ENCODE measurements around the gene TTLL11. TPM values are rescaled to one million over a fixed set of nuclear protein-coding genes. Genes with fewer than 3 reads are reported as not detected.
A peak's percentile ranks its signal among the peaks of the same experiment; 100 is the strongest.

TTLL11 gene
- total RNA-seq, 1 experiment from 2014 or later = 1.5 TPM

- peak overlapping the region in 1 of 3 experiments; percentile 71; a peak in 1 of 7 replicates for H3K27ac Mint-ChIP-seq
- Histone ChIP-seq H4K91ac (ENCODE audit: insufficient read length, low read depth, low read length) (no peak overlapping the region), H2BK12ac (ENCODE audit: insufficient read length, low read depth, low read length) (no peak overlapping the region), H3K14ac (ENCODE audit: insufficient read depth, low read length) (no peak overlapping the region; the same call in 1 of the 2 replicates), H3K23ac (ENCODE audit: insufficient read length, low read depth, low read length) (no peak overlapping the region), H3K79me2 (ENCODE audit: insufficient read depth, low read length) (no peaks in the 10 kb centered on the region), H3K79me1 (ENCODE audit: insufficient read depth, low read depth, low read length, poor library complexity, severe bottlenecking) (no peaks in the 10 kb centered on the region), H3K9me3 (ENCODE audit: control insufficient read depth, low read depth, low read length) (no peaks in the 10 kb centered on the region), H3K56ac (ENCODE audit: insufficient read length, low read depth, low read length) (no peak overlapping the region), H2BK20ac (ENCODE audit: low read depth, low read length, poor library complexity, severe bottlenecking) (no peak overlapping the region), H3K9ac (ENCODE audit: extremely low read depth, insufficient read length, low read length) (no peak overlapping the region), H4K20me1 (ENCODE audit: control insufficient read depth, insufficient read depth, insufficient read length) (no peaks in the 10 kb centered on the region), H3T11ph (ENCODE audit: low read length) (no peak overlapping the region), H2BK15ac (ENCODE audit: low read depth, low read length) (no peak overlapping the region), H2BK120ac (ENCODE audit: low read depth, low read length, poor library complexity, severe bottlenecking) (no peak overlapping the region), H3K27me3 (ENCODE audit: insufficient read depth, low read length) (no peaks in the 10 kb centered on the region), H2AK5ac (ENCODE audit: insufficient read length, low read length) (no peak overlapping the region), H3K4me1 (ENCODE audit: insufficient read depth, low read length) (peaks cover 7% of the 10 kb centered on the region; the same call in 1 of the 2 replicates), H3K18ac (ENCODE audit: insufficient read length, low read depth, low read length) (no peak overlapping the region), H3K4me2 (ENCODE audit: insufficient read depth, insufficient read length, low read length) (no peak overlapping the region), H3K23me2 (ENCODE audit: insufficient read length, low read depth, low read length, poor library complexity, severe bottlenecking) (no peaks in the 10 kb centered on the region), H3K4ac (ENCODE audit: low read depth, low read length) (no peak overlapping the region), H3K27ac (ENCODE audit: insufficient read length, low read depth, low read length) (no peak overlapping the region), H2BK5ac (ENCODE audit: insufficient read length, low read length) (no peak overlapping the region), H2AFZ (ENCODE audit: low read length) (no peak overlapping the region), H4K5ac (ENCODE audit: insufficient read length, low read depth, low read length) (no peak overlapping the region), H4K8ac (replicated peaks; ENCODE audit: insufficient read length, low read depth, low read length) (no peak overlapping the region)
- no CpG with 5 or more reads among the region's 31 CpGs for WGBS (ENCODE audit: extremely low coverage, insufficient read length, low lambda C conversion rate)
- peaks cover 10% of the 10 kb centered on the region for H3K27me3 Mint-ChIP-seq (ENCODE audit: low read depth)
- no peaks in the 10 kb centered on the region for H3K36me3 Mint-ChIP-seq (ENCODE audit: insufficient read depth in 1 of 3, low read depth in 3 of 3)
- peaks cover 58 to 68% of the 10 kb centered on the region in 2 experiments for H3K4me1 Mint-ChIP-seq
- H3K9me3 Mint-ChIP-seq = peaks cover 0 to 4% of the 10 kb centered on the region in 2 experiments; a peak in 1 of 5 replicates
- H3K4me3 Mint-ChIP-seq = no peak overlapping the region
- TF ChIP-seq CTCF (conservative IDR thresholded peaks at IDR 0.05) = no peak
- DNase-seq = no peak
Observed at GRCh38 chr9:121815546-121816448, 277.3 kb downstream of the TTLL11 start.

Data from H9 (cell line).